ENCODE data around the gene NCAPG2. TPM values are rescaled to one million over a fixed set of nuclear protein-coding genes. Genes with fewer than 3 reads are reported as not detected.
"Not testable (repeated sequence)": the region's sequence is repeated elsewhere in the genome, so short reads cannot be mapped to it uniquely, and the experiment has no call there.

Gene NCAPG2
- total RNA-seq, 1 experiment from 2014 or later = 67.3 TPM

GRCh38 chr7:158706710-158707590, 2.3 kb upstream of the NCAPG2 start:
- CTCF ChIA-PET = no interaction called here
- intact Hi-C loops (cut with micrococcal nuclease; ENCODE audit: unreplicated experiment) = loop anchor here (10.0 kb wide), 1 partner anchor 158 kb away; no protein-coding TSS in a partner anchor

GRCh38 chr7:158706273-158706704, 1.7 kb upstream of the NCAPG2 start:
- POLR2A ChIA-PET = no interaction called here
- H3K9me3 Mint-ChIP-seq (ENCODE audit: unreplicated experiment) = no peaks in the 10 kb centered on the region
- peaks cover 24% of the 10 kb centered on the region for H3K4me1 Mint-ChIP-seq (ENCODE audit: low read depth, unreplicated experiment)
- Histone ChIP-seq H3K4me3 (ENCODE audit: low read depth, low read length) (no peak overlapping the region), H3K36me3 (ENCODE audit: control insufficient read depth, insufficient read depth, low read length) (no peaks in the 10 kb centered on the region), H3K27me3 (replicated peaks; ENCODE audit: control insufficient read depth, insufficient read depth, low read length) (no peaks in the 10 kb centered on the region), H3K4me1 (peaks cover 12% of the 10 kb centered on the region), H3K9me3 (peaks cover 8% of the 10 kb centered on the region; the same call in 1 of the 2 replicates)
- peak overlapping the region; percentile 87 for H3K4me3 Mint-ChIP-seq (ENCODE audit: unreplicated experiment)
- no peak for TF ChIP-seq CTCF (IDR thresholded peaks at IDR 0.05; ENCODE audit: insufficient read depth in 1 of 2, low read depth in 1 of 2, low read length in 1 of 2, severe bottlenecking in 1 of 2, unreplicated experiment in 1 of 2)
- CTCF ChIA-PET = no interaction called here
- intact Hi-C loops (cut with micrococcal nuclease; ENCODE audit: unreplicated experiment) = loop anchor here (10.0 kb wide), 1 partner anchor 159 kb away; no protein-coding TSS in a partner anchor
- DNase-seq = no peak
- no peaks in the 10 kb centered on the region for H3K27me3 Mint-ChIP-seq (ENCODE audit: insufficient read depth, unreplicated experiment)
- peak overlapping the region; percentile 51 for H3K27ac Mint-ChIP-seq (ENCODE audit: unreplicated experiment)
- BruUV-seq (replicated peaks) = no TSS peak
- H3K36me3 Mint-ChIP-seq (ENCODE audit: insufficient read depth, unreplicated experiment) = peaks cover 13% of the 10 kb centered on the region

More at GRCh38 chr7:158706710-158707590, 2.3 kb upstream of the NCAPG2 start:
- peaks cover 24% of the 10 kb centered on the region for H3K4me1 Mint-ChIP-seq (ENCODE audit: low read depth, unreplicated experiment)
- H3K27me3 Mint-ChIP-seq (ENCODE audit: insufficient read depth, unreplicated experiment) = no peaks in the 10 kb centered on the region
- no peaks in the 10 kb centered on the region for H3K9me3 Mint-ChIP-seq (ENCODE audit: unreplicated experiment)
- H3K4me3 Mint-ChIP-seq (ENCODE audit: unreplicated experiment) = peak overlapping the region; percentile 87
- no TSS peak for BruUV-seq (replicated peaks)
- Histone ChIP-seq H3K27me3 (replicated peaks; ENCODE audit: control insufficient read depth, insufficient read depth, low read length) (no peaks in the 10 kb centered on the region), H3K4me3 (ENCODE audit: low read depth, low read length) (no peak overlapping the region), H3K36me3 (ENCODE audit: control insufficient read depth, insufficient read depth, low read length) (no peaks in the 10 kb centered on the region), H3K4me1 (peaks cover 12% of the 10 kb centered on the region), H3K9me3 (peaks cover 8% of the 10 kb centered on the region; the same call in 1 of the 2 replicates)
- H3K36me3 Mint-ChIP-seq (ENCODE audit: insufficient read depth, unreplicated experiment) = peaks cover 10% of the 10 kb centered on the region
- peak overlapping the region; percentile 51 for H3K27ac Mint-ChIP-seq (ENCODE audit: unreplicated experiment)
- no peak for TF ChIP-seq CTCF (IDR thresholded peaks at IDR 0.05; ENCODE audit: insufficient read depth in 1 of 2, low read depth in 1 of 2, low read length in 1 of 2, severe bottlenecking in 1 of 2, unreplicated experiment in 1 of 2)
- POLR2A ChIA-PET = no interaction called here
- no peak for DNase-seq

GRCh38 chr7:158705234-158705850, 738 bp upstream of the NCAPG2 start:
- Mint-ChIP-seq H3K4me3 (ENCODE audit: unreplicated experiment) (peak overlapping the region; percentile 87), H3K9me3 (ENCODE audit: unreplicated experiment) (no peaks in the 10 kb centered on the region), H3K36me3 (ENCODE audit: insufficient read depth, unreplicated experiment) (peaks cover 20% of the 10 kb centered on the region), H3K4me1 (ENCODE audit: low read depth, unreplicated experiment) (peaks cover 24% of the 10 kb centered on the region), H3K27me3 (ENCODE audit: insufficient read depth, unreplicated experiment) (no peaks in the 10 kb centered on the region), H3K27ac (ENCODE audit: unreplicated experiment) (peak overlapping the region; percentile 88)
- Histone ChIP-seq H3K9me3 (peaks cover 8% of the 10 kb centered on the region; the same call in 1 of the 2 replicates), H3K27me3 (replicated peaks; ENCODE audit: control insufficient read depth, insufficient read depth, low read length) (no peaks in the 10 kb centered on the region), H3K4me3 (ENCODE audit: low read depth, low read length) (peak overlapping the region; percentile 99), H3K36me3 (ENCODE audit: control insufficient read depth, insufficient read depth, low read length) (no peaks in the 10 kb centered on the region), H3K4me1 (peaks cover 12% of the 10 kb centered on the region)
- BruUV-seq (replicated peaks) = TSS peak; percentile 73
- peak in 1 of 2 experiments; percentile 45 for DNase-seq
- TF ChIP-seq CTCF (IDR thresholded peaks at IDR 0.05; ENCODE audit: insufficient read depth in 1 of 2, low read depth in 1 of 2, low read length in 1 of 2, severe bottlenecking in 1 of 2, unreplicated experiment in 1 of 2) = no peak
- CTCF ChIA-PET = interaction anchor here (1.1 kb wide), 1 partner anchor 9 kb away, joined by 5 read pairs; no protein-coding TSS in a partner anchor
- POLR2A ChIA-PET = interaction anchor here (0.5 to 1.2 kb wide), 6 partner anchors 15 to 206 kb away, joined by 3 to 17 read pairs (median 6); no protein-coding TSS in a partner anchor
- intact Hi-C loops (cut with micrococcal nuclease; ENCODE audit: unreplicated experiment) = loop anchor here (2.0 to 10.0 kb wide), 3 partner anchors 57 to 271 kb away; no protein-coding TSS in a partner anchor

GRCh38 chr7:158703679-158704523, 703 bp downstream of the NCAPG2 start:
- not testable (repeated sequence) for H3K9me3 Mint-ChIP-seq (ENCODE audit: unreplicated experiment); H3K9me3 ChIP-seq; BruUV-seq (replicated peaks); H3K27me3 ChIP-seq (replicated peaks; ENCODE audit: control insufficient read depth, insufficient read depth, low read length); H3K36me3 ChIP-seq (ENCODE audit: control insufficient read depth, insufficient read depth, low read length); DNase-seq; H3K27me3 Mint-ChIP-seq (ENCODE audit: insufficient read depth, unreplicated experiment)
- POLR2A ChIA-PET = interaction anchor here (1.1 to 1.2 kb wide), 2 partner anchors 113 to 160 kb away, joined by 4 to 7 read pairs; no protein-coding TSS in a partner anchor
- Mint-ChIP-seq H3K27ac (ENCODE audit: unreplicated experiment) (peak overlapping the region; percentile 88), H3K4me3 (ENCODE audit: unreplicated experiment) (peak overlapping the region; percentile 87), H3K36me3 (ENCODE audit: insufficient read depth, unreplicated experiment) (peaks cover 29% of the 10 kb centered on the region), H3K4me1 (ENCODE audit: low read depth, unreplicated experiment) (peaks cover 24% of the 10 kb centered on the region)
- H3K4me1 ChIP-seq = peaks cover 12% of the 10 kb centered on the region
- intact Hi-C loops (cut with micrococcal nuclease; ENCODE audit: unreplicated experiment) = loop anchor here (1.0 to 10.0 kb wide), 5 partner anchors 55 to 273 kb away; partner anchors contain the start of gene ESYT2
- H3K4me3 ChIP-seq (ENCODE audit: low read depth, low read length) = peak overlapping the region; percentile 99
- CTCF ChIA-PET = interaction anchor here (0.6 to 1.1 kb wide), 4 partner anchors 8 to 273 kb away, joined by 3 to 5 read pairs (median 4); no protein-coding TSS in a partner anchor

All from Caco-2 (cell line).